Keratinocyte (primary cell): ENCODE data around the gene PSMC3. TPM values are rescaled to one million over a fixed set of nuclear protein-coding genes. Genes with fewer than 3 reads are reported as not detected.

Experiments
- DNase-seq: peaks from one replicate; pipeline ENCODE4 v3.0.0-alpha.2; 2011; ENCODE audit warnings: low read depth, missing footprints, low spot score
- FAIRE-seq: peaks from 2 replicates; lab custom pipeline; 2011; peaks lifted over from hg19 to GRCh38; lab: Jason Lieb, UNC
- H2AFZ ChIP-seq: 2 replicates; pipeline ENCODE4 v1.6.0; 2012; ENCODE audit warnings: low read length, control low read depth, inconsistent platforms; ENCODE audit not compliant: control insufficient read depth
- H3K27ac ChIP-seq: 2 replicates; pipeline ENCODE4 v1.5.1; 2011; ENCODE audit warnings: low read length; ENCODE audit not compliant: control insufficient read depth, insufficient read depth
- H3K27me3 ChIP-seq: 3 replicates; pipeline ENCODE4 v1.6.0; 2011; ENCODE audit warnings: low read length; ENCODE audit not compliant: control insufficient read depth, insufficient read depth; ENCODE audit errors: extremely low read depth
- H3K36me3 ChIP-seq, 2 experiments: 2 replicates in 1 of 2; 3 replicates in 1 of 2; pipeline ENCODE4 v1.5.1; 2011; ENCODE audit warnings: low read length in 2 of 2, mild to moderate bottlenecking in 1 of 2; ENCODE audit not compliant: control insufficient read depth in 2 of 2, insufficient read depth in 2 of 2; ENCODE audit errors: extremely low read depth in 1 of 2
- H3K4me1 ChIP-seq: 3 replicates; pipeline ENCODE4 v1.5.1; 2011; ENCODE audit warnings: low read length; ENCODE audit not compliant: control insufficient read depth, insufficient read depth; ENCODE audit errors: extremely low read depth
- H3K4me2 ChIP-seq: 3 replicates; pipeline ENCODE4 v1.6.0; 2011; ENCODE audit warnings: low read depth, low read length; ENCODE audit not compliant: control insufficient read depth, insufficient read depth; ENCODE audit errors: extremely low read depth
- H3K4me3 ChIP-seq, 3 experiments: fragments of 200-600 bp in 1 of 3; sonication (generic) in 1 of 3; 2 replicates in 2 of 3; 3 replicates in 1 of 3; pipeline ENCODE4 v1.5.1; 2011 to 2016; ENCODE audit warnings: low read length in 3 of 3, mild to moderate bottlenecking in 3 of 3, control low read depth in 2 of 3, inconsistent platforms in 1 of 3, low read depth in 1 of 3, mixed read lengths in 1 of 3, mixed run types in 1 of 3, moderate library complexity in 1 of 3; ENCODE audit not compliant: control insufficient read depth in 2 of 3, insufficient read depth in 2 of 3; ENCODE audit errors: extremely low read depth in 1 of 3
- H3K79me2 ChIP-seq: 2 replicates; pipeline ENCODE4 v1.6.0; 2012; ENCODE audit warnings: low read length; ENCODE audit not compliant: control insufficient read depth, insufficient read depth
- H3K9ac ChIP-seq: 3 replicates; pipeline ENCODE4 v1.6.0; 2011; ENCODE audit warnings: low read length; ENCODE audit not compliant: control insufficient read depth, insufficient read depth; ENCODE audit errors: extremely low read depth
- H3K9me1 ChIP-seq: 3 replicates; pipeline ENCODE4 v1.6.0; 2011; ENCODE audit warnings: low read length; ENCODE audit not compliant: control insufficient read depth, insufficient read depth; ENCODE audit errors: extremely low read depth
- H3K9me3 ChIP-seq: 2 replicates; pipeline ENCODE4 v1.5.1; 2012; ENCODE audit warnings: low read depth, low read length; ENCODE audit not compliant: control insufficient read depth
- H4K20me1 ChIP-seq: 3 replicates; pipeline ENCODE4 v1.6.0; 2011; ENCODE audit warnings: low read length; ENCODE audit not compliant: control insufficient read depth, insufficient read depth; ENCODE audit errors: extremely low read depth
- EZH2 ChIP-seq: IDR thresholded peaks from one replicate; pipeline ENCODE4 v1.6.1; 2012; ENCODE audit warnings: inconsistent platforms, mild to moderate bottlenecking, low read length, moderate library complexity
- dilution Hi-C: fragments of 300-500 bp; cut with MboI; formaldehyde crosslinking; loops from one replicate; pipeline ENCODE4 v1.7.0; 2020; ENCODE audit warnings: low sequenced_read_pairs; ENCODE audit not compliant: extremely low pct_ligation_motif_present
- polyA plus RNA-seq, 5 experiments: library from polyadenylated mRNA; depleted of rRNA in 3 of 5; stranded (reverse) in 3 of 5; stranded (forward) in 1 of 5; unstranded in 1 of 5; fragments of >200 nt; gene quantifications; 1 replicate in 1 of 5; 2 replicates in 3 of 5; 3 replicates in 1 of 5; pipeline versions ENCODE4 v1.2.1 to v1.2.3, GENCODE V29; 2011 to 2012; ENCODE audit warnings: missing spikeins in 2 of 5, low read depth in 1 of 5, low replicate concordance in 1 of 5
- TF ChIP-seq, protein P1 (sequence below), 3 experiments: IDR thresholded peaks in 1 of 3; conservative IDR thresholded peaks in 1 of 3; optimal IDR thresholded peaks in 1 of 3; 2 replicates in 2 of 3; 3 replicates in 1 of 3; pipeline versions ENCODE3 to v1.5.1; 2011; ENCODE audit warnings: low read length in 3 of 3, mild to moderate bottlenecking in 3 of 3, moderate library complexity in 2 of 3, control low read depth in 1 of 3, inconsistent platforms in 1 of 3; ENCODE audit not compliant: insufficient read depth in 2 of 3; ENCODE audit errors: extremely low read depth in 1 of 3

Gene PSMC3
- polyA plus RNA-seq, 1 donor (not counting 4 experiments of a cell fraction or from before 2014, with no cell fraction given) = 172 TPM

- Histone ChIP-seq H3K9me3 (no peaks in the 10 kb centered on the region), H3K27ac (no peak overlapping the region), H3K9me1 (no peaks in the 10 kb centered on the region), H2AFZ (no peak overlapping the region), H3K9ac (no peak overlapping the region), H3K4me2 (no peak overlapping the region), H3K36me3 (no peaks in the 10 kb centered on the region), H3K79me2 (no peaks in the 10 kb centered on the region), H3K27me3 (no peaks in the 10 kb centered on the region), H3K4me1 (no peaks in the 10 kb centered on the region), H4K20me1 (no peaks in the 10 kb centered on the region), H3K4me3 (no peak overlapping the region)
- dilution Hi-C loops = no loop called here
- no peak for TF ChIP-seq EZH2
- TF ChIP-seq, protein P1, sequence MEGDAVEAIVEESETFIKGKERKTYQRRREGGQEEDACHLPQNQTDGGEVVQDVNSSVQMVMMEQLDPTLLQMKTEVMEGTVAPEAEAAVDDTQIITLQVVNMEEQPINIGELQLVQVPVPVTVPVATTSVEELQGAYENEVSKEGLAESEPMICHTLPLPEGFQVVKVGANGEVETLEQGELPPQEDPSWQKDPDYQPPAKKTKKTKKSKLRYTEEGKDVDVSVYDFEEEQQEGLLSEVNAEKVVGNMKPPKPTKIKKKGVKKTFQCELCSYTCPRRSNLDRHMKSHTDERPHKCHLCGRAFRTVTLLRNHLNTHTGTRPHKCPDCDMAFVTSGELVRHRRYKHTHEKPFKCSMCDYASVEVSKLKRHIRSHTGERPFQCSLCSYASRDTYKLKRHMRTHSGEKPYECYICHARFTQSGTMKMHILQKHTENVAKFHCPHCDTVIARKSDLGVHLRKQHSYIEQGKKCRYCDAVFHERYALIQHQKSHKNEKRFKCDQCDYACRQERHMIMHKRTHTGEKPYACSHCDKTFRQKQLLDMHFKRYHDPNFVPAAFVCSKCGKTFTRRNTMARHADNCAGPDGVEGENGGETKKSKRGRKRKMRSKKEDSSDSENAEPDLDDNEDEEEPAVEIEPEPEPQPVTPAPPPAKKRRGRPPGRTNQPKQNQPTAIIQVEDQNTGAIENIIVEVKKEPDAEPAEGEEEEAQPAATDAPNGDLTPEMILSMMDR (optimal IDR thresholded peaks at IDR 0.05 in 1 of 3, IDR thresholded peaks at IDR 0.05 in 1 of 3, conservative IDR thresholded peaks at IDR 0.05 in 1 of 3; ENCODE audit: extremely low read depth in 1 of 3, insufficient read depth in 2 of 3, low read length in 3 of 3) = no peak
- FAIRE-seq (no peak), DNase-seq (no peak)
Measured at GRCh38 chr11:47383071-47383470, 43.2 kb downstream of the PSMC3 start.

DNA sequence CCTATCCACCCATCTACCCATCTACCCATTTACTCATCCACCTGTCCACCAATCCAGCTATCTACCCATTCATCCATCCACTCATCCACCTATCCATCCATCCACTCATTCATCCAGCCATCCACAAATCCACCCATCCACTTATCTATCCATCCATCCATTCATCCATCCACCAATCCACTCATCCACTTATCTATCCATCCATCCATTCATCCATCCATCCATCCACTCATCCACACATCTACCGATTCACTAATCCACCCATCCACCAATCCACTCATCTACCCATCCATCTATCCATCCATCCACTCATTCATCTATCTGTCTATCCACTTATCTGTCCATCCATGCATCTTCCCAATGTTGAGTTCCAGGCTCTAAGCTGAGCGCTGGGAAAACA is 46.2 kb downstream of the PSMC3 start:
- no peaks in the 10 kb centered on the region for H3K36me3 ChIP-seq
- dilution Hi-C loops = no loop called here
- H3K79me2 ChIP-seq = no peaks in the 10 kb centered on the region
- FAIRE-seq (no peak), DNase-seq (no peak)
- no peak overlapping the region for H3K4me2 ChIP-seq
- no peak overlapping the region for H2AFZ ChIP-seq
- H3K27ac ChIP-seq = no peak overlapping the region
- H4K20me1 ChIP-seq = no peaks in the 10 kb centered on the region
- no peaks in the 10 kb centered on the region for H3K4me1 ChIP-seq
- no peaks in the 10 kb centered on the region for H3K9me3 ChIP-seq
- H3K27me3 ChIP-seq = no peaks in the 10 kb centered on the region
- H3K4me3 ChIP-seq = no peak overlapping the region
- no peak overlapping the region for H3K9ac ChIP-seq
- TF ChIP-seq EZH2 = no peak
- TF ChIP-seq, protein P1 (optimal IDR thresholded peaks at IDR 0.05 in 1 of 3, IDR thresholded peaks at IDR 0.05 in 1 of 3, conservative IDR thresholded peaks at IDR 0.05 in 1 of 3; ENCODE audit: extremely low read depth in 1 of 3, insufficient read depth in 2 of 3, low read length in 3 of 3) = no peak
- H3K9me1 ChIP-seq = no peaks in the 10 kb centered on the region
